GM12878 (cell line): ENCODE measurements around the gene RGS5. TPM values are rescaled to one million over a fixed set of nuclear protein-coding genes. Genes with fewer than 3 reads are reported as not detected.

Experiments used
- ATAC-seq: fragments of 200-7000 bp; cut with Tn5 transposase; 3 replicates; pipeline ENCODE4 v1.9.1; 2020; ENCODE audit warnings: mild to moderate bottlenecking, moderate library complexity
- BruUV-seq: library from RNA; stranded (reverse); fragments of 400-500 nt; replicated peaks from 2 replicates; lab custom pipeline; 2021; lab: Mats Ljungman, UMichigan
- CTCF ChIA-PET: fragments of 300-600 bp; sonication (Branson Sonifier 250); formaldehyde crosslinking; extraction: SDS; loops from one replicate; lab custom pipeline; 2021; ENCODE audit warnings: inconsistent platforms; lab: Yijun Ruan, JAX
- POLR2A ChIA-PET: fragments of 350-600 bp; formaldehyde crosslinking; extraction: SDS; loops from one replicate; lab custom pipeline; 2021; ENCODE audit warnings: inconsistent platforms; lab: Charles Lee
- RAD21 ChIA-PET: fragments of 300-600 bp; sonication (Branson Sonifier 250); formaldehyde crosslinking; loops from one replicate; lab custom pipeline; 2023; ENCODE audit warnings: antibody characterized with exemption; ENCODE audit not compliant: unreplicated experiment; lab: Charles Lee
- SMC1A ChIA-PET: fragments of 300-600 bp; sonication (Branson Sonifier 250); formaldehyde crosslinking; loops from one replicate; lab custom pipeline; 2023; ENCODE audit not compliant: unreplicated experiment, uncharacterized antibody; lab: Charles Lee
- DNase-seq: peaks from one replicate; pipeline ENCODE4 v3.0.0-alpha.2; 2011; ENCODE audit warnings: low read depth, low spot score
- FAIRE-seq: peaks from 3 replicates; lab custom pipeline; 2011; peaks lifted over from hg19 to GRCh38; lab: Jason Lieb, UNC
- H2AFZ ChIP-seq: 2 replicates; pipeline ENCODE4 v1.6.0; 2011; ENCODE audit warnings: low read depth, low read length, control low read depth; ENCODE audit not compliant: control insufficient read depth
- H3K27ac ChIP-seq: 2 replicates; pipeline ENCODE4 v1.5.1; 2011; ENCODE audit warnings: control low read depth; ENCODE audit not compliant: control insufficient read depth, insufficient read depth
- H3K27me3 ChIP-seq, 2 experiments: replicated peaks in 1 of 2; 2 replicates each; pipeline versions ENCODE4 v1.6.0 to v1.6.1; 2011; ENCODE audit warnings: low read length in 1 of 2; ENCODE audit not compliant: control insufficient read depth in 2 of 2, insufficient read depth in 2 of 2
- H3K36me3 ChIP-seq, 2 experiments: 2 replicates each; pipeline ENCODE4 v1.5.1; 2011; ENCODE audit warnings: low read length in 1 of 2; ENCODE audit not compliant: control insufficient read depth in 2 of 2, insufficient read depth in 2 of 2
- H3K4me1 ChIP-seq: 2 replicates; pipeline ENCODE4 v1.6.1; 2011; ENCODE audit warnings: mild to moderate bottlenecking, low read length, moderate library complexity, mixed read lengths; ENCODE audit not compliant: control insufficient read depth, insufficient read depth
- H3K4me2 ChIP-seq: 2 replicates; pipeline ENCODE4 v1.6.0; 2011; ENCODE audit warnings: control low read depth; ENCODE audit not compliant: control insufficient read depth, insufficient read depth
- H3K4me3 ChIP-seq: fragments of 200-600 bp; sonication (generic); 2 replicates; pipeline ENCODE4 v1.5.1; 2016
- H3K79me2 ChIP-seq: 2 replicates; pipeline ENCODE4 v1.6.0; 2011; ENCODE audit warnings: low read length; ENCODE audit not compliant: control insufficient read depth, insufficient read depth
- H3K9ac ChIP-seq: 2 replicates; pipeline ENCODE4 v1.8.0; 2011; ENCODE audit warnings: low read length, control low read depth, mixed read lengths; ENCODE audit not compliant: control insufficient read depth, insufficient read depth
- H3K9me3 ChIP-seq: replicated peaks from 3 replicates; pipeline ENCODE4 v1.5.1; 2011; ENCODE audit warnings: mild to moderate bottlenecking, low read length; ENCODE audit not compliant: control insufficient read depth, insufficient read depth
- H4K20me1 ChIP-seq: 2 replicates; pipeline ENCODE4 v1.6.0; 2011; ENCODE audit not compliant: control insufficient read depth, insufficient read depth
- CEBPB ChIP-seq, 2 experiments: fragments of 150-350 bp in 1 of 2; IDR thresholded peaks; 2 replicates each; pipeline ENCODE4 v1.6.1; 2012 to 2014; ENCODE audit warnings: low read depth in 2 of 2, low read length in 2 of 2, borderline replicate concordance in 1 of 2, inconsistent platforms in 1 of 2
- CHD1 ChIP-seq: IDR thresholded peaks from 2 replicates; pipeline ENCODE4 v1.6.1; 2012; ENCODE audit warnings: low read depth, low read length, improper control_type of control experiment
- ESRRA ChIP-seq: IDR thresholded peaks from 2 replicates; pipeline ENCODE4 v1.6.1; 2012; ENCODE audit warnings: mild to moderate bottlenecking, low read length, improper control_type of control experiment
- IKZF2 ChIP-seq, 2 experiments: fragments of 450-650 bp; IDR thresholded peaks; 2 replicates each; pipeline ENCODE4 v1.6.1; 2017; ENCODE audit warnings: mild to moderate bottlenecking in 2 of 2, moderate library complexity in 2 of 2
- LARP7 ChIP-seq: fragments of 450-650 bp; IDR thresholded peaks from 2 replicates; pipeline ENCODE4 v1.6.1; 2017; ENCODE audit warnings: mild to moderate bottlenecking
- MLLT1 ChIP-seq: fragments of 450-650 bp; IDR thresholded peaks from 2 replicates; pipeline ENCODE4 v1.6.1; 2016; ENCODE audit warnings: mild to moderate bottlenecking
- NFYB ChIP-seq: IDR thresholded peaks from 2 replicates; pipeline ENCODE4 v1.6.1; 2011; ENCODE audit warnings: low read depth, mild to moderate bottlenecking, low read length, improper control_type of control experiment, moderate library complexity; ENCODE audit not compliant: insufficient read depth
- NRF1 ChIP-seq: conservative IDR thresholded peaks from 2 replicates; pipeline ENCODE4 v1.6.1; 2011; ENCODE audit warnings: mild to moderate bottlenecking, low read depth, low read length, improper control_type of control experiment
- PBX3 ChIP-seq: IDR thresholded peaks from 2 replicates; pipeline ENCODE4 v1.6.1; 2011; ENCODE audit warnings: mild to moderate bottlenecking, low read depth, low read length, moderate library complexity; ENCODE audit not compliant: insufficient replicate concordance
- POLR2AphosphoS2 ChIP-seq: IDR thresholded peaks from 2 replicates; pipeline ENCODE4 v1.6.1; 2011; ENCODE audit warnings: low read depth, mild to moderate bottlenecking, low read length, improper control_type of control experiment, moderate library complexity
- PRDM15 ChIP-seq: fragments of 450-650 bp; formaldehyde crosslinking; IDR thresholded peaks from 2 replicates; pipeline ENCODE4 v1.4.0; 2020; ENCODE audit warnings: mild to moderate bottlenecking, moderate library complexity
- SMAD5 ChIP-seq: IDR thresholded peaks from 2 replicates; pipeline ENCODE4 v1.6.1; 2016; ENCODE audit warnings: antibody characterized with exemption, low read depth
- SMARCA5 ChIP-seq: fragments of 450-650 bp; IDR thresholded peaks from 2 replicates; pipeline ENCODE4 v1.6.1; 2017; ENCODE audit warnings: mild to moderate bottlenecking
- STAT3 ChIP-seq: IDR thresholded peaks from 2 replicates; pipeline ENCODE4 v1.6.1; 2011; ENCODE audit warnings: low read depth, low read length, improper control_type of control experiment
- SUZ12 ChIP-seq: fragments of 200-600 bp; sonication (generic); IDR thresholded peaks from one replicate; pipeline ENCODE4 v1.6.1; 2018; ENCODE audit warnings: antibody characterized with exemption, mild to moderate bottlenecking; ENCODE audit not compliant: unreplicated experiment
- TCF7 ChIP-seq: IDR thresholded peaks from 2 replicates; pipeline ENCODE4 v1.6.1; 2014; ENCODE audit warnings: antibody characterized with exemption, borderline replicate concordance
- USF1 ChIP-seq: IDR thresholded peaks from 2 replicates; pipeline ENCODE4 v1.6.1; 2011; ENCODE audit warnings: borderline replicate concordance, low read depth, mild to moderate bottlenecking, moderate library complexity, mixed read lengths, low read length; ENCODE audit not compliant: insufficient read depth; ENCODE audit errors: extremely low read length
- ZSCAN29 ChIP-seq: fragments of 450-650 bp; IDR thresholded peaks from 2 replicates; pipeline ENCODE4 v1.6.1; 2017; ENCODE audit warnings: mild to moderate bottlenecking, moderate library complexity
- WGBS: methylation state at CpG from one replicate; pipeline ENCODE4 v1.1.6; 2016; ENCODE audit warnings: low lambda C conversion rate; ENCODE audit not compliant: insufficient replicate concordance, insufficient coverage; ENCODE audit errors: missing lambda C conversion rate; 5-methylcytosine and 5-hydroxymethylcytosine counted together
- in situ Hi-C: fragments of 300-500 bp; cut with MboI; formaldehyde crosslinking; loops from 9 replicates; pipeline ENCODE4 v1.14.3; 2018; ENCODE audit warnings: mixed read lengths
- intact Hi-C: fragments of 100-400 bp; cut with micrococcal nuclease; formaldehyde crosslinking; loops from one replicate; pipeline ENCODE4 v1.14.2; 2022; ENCODE audit not compliant: unreplicated experiment
- polyA plus RNA-seq, 11 experiments: library from polyadenylated mRNA; depleted of rRNA in 4 of 11; unstranded in 6 of 11; stranded (reverse) in 5 of 11; fragments of >200 nt; fragmentation: Nextera tagmentation in 4 of 11; fragmentation: Illumina TruSeq in 1 of 11; extraction: Ambion mirVana in 4 of 11; extraction: Trizol in 1 of 11; gene quantifications; 1 replicate in 1 of 11; 2 replicates in 10 of 11; pipeline versions ENCODE4 v1.2.1 to v1.2.3, GENCODE V29; 2011 to 2016; ENCODE audit warnings: inconsistent platforms in 2 of 11, missing spikeins in 2 of 11, low read depth in 1 of 11
- total RNA-seq, 4 experiments: library from RNA; depleted of rRNA in 3 of 4; stranded (reverse); fragments of >200 nt in 3 of 4; fragmentation: Illumina TruSeq in 1 of 4; extraction: Trizol in 1 of 4; gene quantifications; 2 replicates each; pipeline versions ENCODE4 v1.2.1 to v1.2.3, GENCODE V29; 2013 to 2021

Gene RGS5
- total and polyA plus RNA-seq, 10 of the 15 experiments (the other 5 are each of a cell fraction or from before 2014, with no cell fraction given), result 0.63 to 7.4 (median 2.8) TPM

GRCh38 chr1:163094182-163094581, 108.5 kb downstream of the RGS5 start:
- 3% methylated on average over 4 of the region's 4 CpGs for WGBS
- H3K27me3 ChIP-seq, result no peaks in the 10 kb centered on the region
- no peak for ATAC-seq
- H3K36me3 ChIP-seq, result no peaks in the 10 kb centered on the region
- no peak for FAIRE-seq
- CTCF ChIA-PET, result interaction anchor here (1.0 to 1.3 kb wide), 2 partner anchors 22 to 24 kb away, joined by 3 to 4 read pairs; partner anchors contain the start of gene RGS4
- in situ Hi-C loops, result no loop called here
- H3K9ac ChIP-seq, result no peak overlapping the region
- BruUV-seq, result no TSS peak
- no peak overlapping the region for H3K27ac ChIP-seq
- no peaks in the 10 kb centered on the region for H3K4me1 ChIP-seq
- no peak overlapping the region for H3K4me3 ChIP-seq
- POLR2A ChIA-PET, result no interaction called here
- SMC1A ChIA-PET, result interaction anchor here (1.4 kb wide), 1 partner anchor 222 kb away, joined by 3 read pairs; no protein-coding TSS in a partner anchor
- RAD21 ChIA-PET, result no interaction called here
- no peak overlapping the region for H3K4me2 ChIP-seq
- intact Hi-C loops, result no loop called here
- H3K79me2 ChIP-seq, result no peaks in the 10 kb centered on the region
- DNase-seq, result no peak
- H3K9me3 ChIP-seq, result no peaks in the 10 kb centered on the region
- no peak overlapping the region for H2AFZ ChIP-seq
- no peaks in the 10 kb centered on the region for H4K20me1 ChIP-seq
- TF ChIP-seq CHD1 (no peak), IKZF2 (IDR thresholded peaks at IDR 0.05) (no peak), ZSCAN29 (no peak), NFYB (no peak), ESRRA (no peak), NRF1 (no peak), PBX3 (no peak), MLLT1 (no peak), STAT3 (no peak), SMARCA5 (no peak), POLR2AphosphoS2 (no peak), SUZ12 (no peak), USF1 (no peak), TCF7 (no peak), LARP7 (no peak), PRDM15 (CRISPR knock-in tag) (no peak), SMAD5 (no peak), CEBPB (IDR thresholded peaks at IDR 0.05; ENCODE audit: borderline replicate concordance in 1 of 2, low read depth in 2 of 2, low read length in 2 of 2) (no peak)
